HG03439 (cell line): Measurements from ENCODE around the gene GRIK5.

Experiments used
- ATAC-seq: cut with Tn5 transposase; IDR thresholded peaks from one replicate; pipeline ENCODE4 v1.9.1; 2021; ENCODE audit warnings: mild to moderate bottlenecking, moderate library complexity; ENCODE audit not compliant: unreplicated experiment

GRIK5 gene

DNA sequence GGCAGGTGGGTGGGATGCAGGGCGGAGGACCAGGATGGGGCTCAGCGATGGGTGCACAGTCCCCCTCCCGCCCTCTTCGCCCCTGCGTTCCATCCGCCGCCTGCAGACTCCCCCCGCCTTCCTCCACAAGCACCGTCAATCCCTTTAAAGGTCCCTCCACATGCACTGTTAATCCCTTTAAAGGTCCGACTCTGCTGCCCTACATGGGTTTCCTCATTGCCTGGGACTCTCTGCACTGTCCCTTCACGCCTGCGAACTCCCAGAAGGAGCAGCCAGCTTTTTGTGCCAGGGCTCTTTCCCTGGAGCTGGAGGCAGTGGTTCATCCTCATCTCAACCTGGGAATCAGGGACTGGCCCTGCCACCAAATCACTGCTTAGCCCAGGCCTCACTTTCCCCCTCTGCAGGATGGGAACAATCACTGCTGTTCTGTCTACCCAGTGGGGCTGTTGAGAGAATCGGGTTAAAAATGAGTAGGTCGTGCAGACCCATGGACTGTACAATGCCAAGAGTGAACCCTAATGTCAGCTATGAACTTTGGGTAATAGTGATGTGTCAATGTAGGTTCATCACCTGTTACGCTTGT, 26.3 kb upstream of the GRIK5 start:
- ATAC-seq = no peak

DNA sequence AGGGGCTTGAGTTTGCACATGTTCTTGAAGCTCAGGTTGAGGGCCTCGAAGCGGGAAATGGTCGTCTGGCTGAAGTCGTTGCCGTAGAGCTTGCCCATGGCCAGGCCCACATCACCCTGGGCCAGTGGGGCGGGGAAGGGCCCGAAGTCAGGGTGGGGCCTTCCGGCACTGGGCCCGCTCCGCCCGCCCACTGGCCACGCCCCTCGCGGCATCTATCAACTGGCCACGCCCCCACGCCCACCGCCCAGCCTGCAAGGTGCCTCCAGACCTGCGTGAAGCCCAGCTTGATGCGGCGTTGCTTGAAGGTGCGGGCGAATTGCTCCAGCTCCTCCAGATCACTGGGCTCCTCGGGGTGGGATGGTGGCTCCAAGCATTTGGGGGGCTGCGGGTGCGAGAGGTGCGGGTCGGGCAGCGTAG, 25.8 kb upstream of the GRIK5 start:
- no peak for ATAC-seq

DNA sequence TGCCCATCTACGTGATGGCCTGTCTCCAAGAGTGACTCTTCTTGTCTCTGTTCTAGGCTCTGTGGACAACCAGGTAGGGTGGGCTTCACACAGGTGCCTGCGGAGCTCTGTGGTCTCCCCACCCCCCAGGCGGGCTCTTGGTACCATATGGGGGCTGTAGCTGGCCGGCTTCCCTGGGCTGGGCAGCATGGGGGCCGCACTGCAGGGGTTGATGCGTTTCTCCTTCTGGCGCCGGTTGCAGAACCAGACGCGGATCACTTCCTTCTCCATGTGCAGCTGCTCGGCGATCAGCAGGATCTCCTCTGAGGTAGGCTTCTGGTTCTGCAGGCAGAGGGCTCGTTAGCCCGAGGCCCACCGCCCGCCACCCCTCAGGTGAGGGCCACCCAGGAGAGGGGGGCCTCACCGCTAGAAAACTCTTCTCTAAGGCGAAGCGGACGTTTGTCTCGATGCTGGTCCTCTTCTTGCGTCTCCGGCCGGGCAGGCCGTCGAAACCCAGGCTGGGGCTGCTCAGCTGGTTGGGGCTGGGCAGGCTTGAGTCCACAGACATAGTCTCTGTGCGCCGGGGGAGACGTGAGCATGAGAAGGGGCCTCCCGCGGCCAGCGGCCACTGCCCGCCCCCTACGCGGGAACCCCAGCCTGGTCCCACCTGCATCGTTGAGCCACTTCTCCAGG, 25.3 kb upstream of the GRIK5 start:
- ATAC-seq = no peak

DNA sequence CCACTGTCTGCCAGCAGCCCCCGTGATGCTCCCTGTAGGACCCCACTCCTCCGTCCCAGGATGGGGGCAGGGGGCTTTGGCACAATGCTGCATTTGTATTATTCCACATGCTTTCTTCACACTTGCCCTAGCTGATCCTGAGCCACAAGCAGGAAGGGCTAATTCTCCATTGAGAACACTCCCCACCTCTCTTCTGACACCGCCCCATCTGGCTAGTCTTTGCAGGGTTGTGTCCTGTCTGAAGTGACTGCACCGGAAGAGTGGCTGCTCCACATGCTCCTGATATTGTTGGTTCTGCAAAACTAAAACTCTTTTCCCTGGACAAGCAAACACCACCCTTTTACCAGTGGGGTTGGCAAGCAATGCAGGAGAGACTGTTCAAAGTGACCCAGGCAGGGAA, 23.9 kb upstream of the GRIK5 start:
- ATAC-seq = no peak

DNA sequence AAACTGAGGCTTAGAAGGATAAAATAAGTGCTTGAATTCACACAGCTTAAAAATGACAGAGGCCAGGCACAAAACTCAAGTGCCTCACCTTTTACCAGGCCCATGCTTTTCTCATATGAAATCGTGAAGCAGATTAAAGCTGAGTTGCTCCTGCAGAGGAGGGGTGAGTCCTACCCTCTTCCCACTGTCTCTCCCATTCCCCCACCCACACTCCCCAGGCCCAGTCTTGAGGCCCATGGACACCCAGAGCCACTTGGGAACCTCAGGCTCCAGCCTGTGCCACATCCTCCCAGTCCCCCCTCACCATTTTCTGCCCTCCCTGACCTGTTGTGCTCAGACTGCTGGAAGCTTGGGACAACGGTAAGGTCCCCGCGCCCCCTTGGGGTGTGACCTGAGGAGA, 23.5 kb upstream of the GRIK5 start:
- ATAC-seq = no peak

GRCh38 chr19:42092350-42092749, 22.3 kb upstream of the GRIK5 start:
- no peak for ATAC-seq

DNA sequence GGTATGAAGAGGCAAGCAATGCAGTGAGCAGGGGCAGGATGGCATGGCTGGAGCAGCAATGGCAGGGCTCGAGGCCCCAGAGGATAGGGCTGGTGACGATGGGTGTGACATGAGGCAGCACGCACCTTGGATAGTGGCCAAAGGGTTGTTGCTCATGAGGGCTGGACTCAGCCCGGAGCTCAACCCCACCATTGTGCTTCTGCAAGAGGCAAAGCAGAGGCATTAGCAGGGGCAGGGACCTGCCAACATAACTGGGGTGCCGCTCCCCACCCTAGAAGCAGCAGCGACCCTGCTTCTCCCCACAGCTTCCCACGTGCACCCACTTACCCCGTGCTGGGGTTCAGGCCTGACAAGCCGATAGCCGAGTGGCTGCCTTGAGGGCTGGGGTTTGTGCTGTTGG, 21.7 kb upstream of the GRIK5 start:
- ATAC-seq = no peak

- no peak for ATAC-seq
Measured at GRCh38 chr19:42091300-42091699, 21.3 kb upstream of the GRIK5 start.

- ATAC-seq = no peak
Measured at GRCh38 chr19:42090672-42091071, 20.7 kb upstream of the GRIK5 start.

DNA sequence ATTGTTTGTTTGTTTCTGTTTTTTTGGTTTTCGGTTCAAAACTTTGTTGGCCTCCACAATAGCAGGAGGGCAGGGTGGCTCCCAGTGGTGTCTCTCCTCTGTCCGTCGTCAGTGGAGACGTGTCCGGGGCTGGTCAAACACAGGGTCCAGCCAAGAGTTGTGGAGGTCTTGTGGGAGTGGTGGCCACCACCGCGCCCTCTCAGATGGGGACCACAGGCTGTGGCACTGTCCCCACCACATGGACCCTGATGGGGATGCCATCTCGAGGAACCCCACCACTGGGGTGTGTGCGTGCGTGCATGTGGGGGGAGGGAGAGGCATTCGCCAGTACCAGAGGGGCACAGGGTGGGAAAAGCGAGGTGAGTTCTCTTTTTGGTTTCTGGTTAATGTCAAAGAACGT, 19.8 kb upstream of the GRIK5 start:
- ATAC-seq = no peak

- ATAC-seq = no peak
Measured at GRCh38 chr19:42089191-42089750, 19.3 kb upstream of the GRIK5 start.

DNA sequence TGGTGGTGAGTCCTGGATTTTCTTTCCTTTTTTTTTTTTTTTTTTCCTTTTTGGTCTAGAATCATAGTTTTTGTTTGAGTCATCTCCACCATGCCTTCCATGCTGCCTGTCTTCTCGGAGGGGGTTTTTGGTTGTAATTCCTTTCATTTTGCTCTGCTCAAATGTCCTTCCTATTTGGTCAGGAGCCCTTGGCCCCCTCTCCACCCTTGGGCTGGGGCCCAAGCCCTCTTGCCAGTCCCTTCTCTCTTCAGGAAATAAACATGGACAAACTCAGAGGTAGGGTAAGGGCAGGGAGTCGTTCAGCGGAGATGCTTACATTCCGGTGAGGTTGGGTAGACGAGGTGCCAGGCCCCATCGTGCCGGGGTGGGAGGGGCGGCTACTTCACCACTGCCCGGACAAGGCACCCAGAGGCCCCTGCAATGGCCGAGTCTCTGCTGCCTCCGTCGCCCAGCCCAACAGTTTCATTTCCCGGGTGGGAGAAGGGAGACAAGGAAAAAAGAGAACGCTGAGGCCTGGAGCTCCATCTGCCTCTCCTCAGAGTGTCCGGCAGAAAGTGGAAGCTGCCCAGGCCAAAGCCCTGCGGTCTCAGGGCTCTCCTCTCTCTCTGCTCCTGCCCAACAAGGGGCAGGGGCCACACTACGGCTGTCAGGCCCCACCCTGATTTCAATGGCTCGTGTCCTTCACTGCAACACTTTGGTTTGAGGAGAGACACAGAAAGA, 18.6 kb upstream of the GRIK5 start:
- no peak for ATAC-seq

DNA sequence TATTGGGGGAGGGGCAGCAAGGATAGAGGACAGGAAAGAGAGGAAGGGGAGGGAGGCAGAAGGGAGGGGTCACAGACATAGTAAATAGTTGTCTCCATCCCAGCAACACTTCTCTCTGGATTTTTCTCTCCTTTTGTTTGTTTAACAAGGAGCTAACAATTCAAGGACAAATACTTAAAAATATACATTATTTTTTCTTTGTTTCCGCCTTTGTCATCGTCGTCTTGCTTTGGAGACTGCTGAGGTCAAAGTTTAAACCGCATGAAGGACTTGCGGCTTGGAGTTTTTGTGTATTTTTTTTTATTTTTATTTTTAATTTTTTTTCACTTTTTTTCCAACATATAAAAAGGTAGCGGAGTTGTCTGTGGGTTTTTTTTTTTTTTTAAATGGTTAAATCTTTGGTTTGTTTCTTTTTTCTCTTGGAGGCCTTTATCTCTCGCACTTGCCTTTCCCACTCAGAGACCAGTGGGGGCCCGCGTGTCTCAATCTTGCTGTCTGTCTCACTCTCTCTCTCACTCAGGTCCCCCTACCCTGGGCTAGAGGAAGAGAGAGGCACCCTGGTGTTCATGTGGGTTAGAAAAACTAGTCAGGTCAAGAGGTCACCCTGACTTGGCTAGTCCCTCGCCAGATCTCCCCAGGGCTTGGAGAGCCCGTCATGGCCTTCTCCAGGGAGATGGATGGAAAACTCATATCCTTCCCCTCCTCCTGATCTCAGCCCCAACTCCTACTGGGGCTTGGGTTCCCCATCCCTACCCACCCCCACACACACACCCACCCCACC, 17.0 kb upstream of the GRIK5 start:
- ATAC-seq = no peak

GRCh38 chr19:42086188-42086736, 16.3 kb upstream of the GRIK5 start:
- no peak for ATAC-seq

DNA sequence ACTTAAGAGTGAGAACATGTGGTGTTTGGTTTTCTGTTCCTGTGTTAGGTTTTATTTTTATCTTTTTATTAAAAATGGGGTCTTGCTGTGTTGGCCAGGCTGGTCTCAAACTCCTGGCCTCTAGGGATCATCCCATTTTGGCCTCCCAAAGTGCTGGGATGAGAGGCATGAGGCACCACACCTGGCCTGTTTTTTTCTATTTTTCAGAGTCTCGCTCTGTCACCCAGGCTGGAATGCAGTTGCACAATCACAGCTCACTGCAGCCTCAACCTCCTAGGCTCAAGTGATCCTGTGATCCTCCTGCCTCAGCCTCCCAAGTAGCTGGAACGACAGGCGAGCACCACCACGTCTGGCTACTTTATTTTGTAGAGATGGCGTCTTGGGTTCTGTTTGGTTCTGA, 13.5 kb upstream of the GRIK5 start:
- ATAC-seq = no peak

- ATAC-seq = no peak
Measured at GRCh38 chr19:42081584-42082203, 11.7 kb upstream of the GRIK5 start.

GRCh38 chr19:42080764-42081375, 10.9 kb upstream of the GRIK5 start:
- no peak for ATAC-seq

- no peak for ATAC-seq
Measured at GRCh38 chr19:42079886-42080763, 10.1 kb upstream of the GRIK5 start.

DNA sequence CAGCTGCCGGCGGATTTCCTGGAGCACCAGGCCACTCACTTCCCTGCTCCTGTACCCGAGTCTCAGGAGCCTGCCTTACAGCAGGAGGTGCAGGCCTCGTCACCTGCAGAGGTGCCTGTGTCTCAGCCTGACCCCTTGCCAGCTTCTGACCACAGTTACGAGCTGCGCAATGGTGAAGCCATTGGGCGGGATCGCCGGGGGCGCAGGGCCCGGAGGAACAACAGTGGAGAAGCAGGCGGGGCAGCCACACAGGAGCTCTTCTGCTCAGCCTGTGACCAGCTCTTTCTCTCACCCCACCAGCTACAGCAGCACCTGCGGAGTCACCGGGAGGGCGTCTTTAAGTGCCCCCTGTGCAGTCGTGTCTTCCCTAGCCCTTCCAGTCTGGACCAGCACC, 9.3 kb upstream of the GRIK5 start:
- no peak for ATAC-seq
